DMS 273 (cell line): ENCODE results near the gene CWF19L1.

Experiments used
- DNase-seq: peaks from one replicate; lab custom pipeline; 2025; ENCODE audit not compliant: unreplicated experiment; lab: John Stamatoyannopoulos, UW

The CWF19L1 gene

GRCh38 chr10:100182908-100183307 is 84.5 kb downstream of the CWF19L1 start:
- DNase-seq, result no peak
